ENCODE results near the gene CCL8.

The CCL8 gene

GRCh38 chr17:34349751-34350150 lies 30.5 kb downstream of the CCL8 start:
- H3K9me2 ChIP-seq (replicated peaks; ENCODE audit: low read depth, low read length), result no peaks in the 10 kb centered on the region
- no peaks in the 10 kb centered on the region for H3K4me1 ChIP-seq (ENCODE audit: insufficient read depth, low read length, poor library complexity, severe bottlenecking)
- no peaks in the 10 kb centered on the region for H4K20me1 ChIP-seq (ENCODE audit: insufficient read depth, low read length, poor library complexity, severe bottlenecking)
- H3K9me3 ChIP-seq (ENCODE audit: insufficient read depth, low read depth, low read length), result no peaks in the 10 kb centered on the region
- no peak overlapping the region for H3K4me3 ChIP-seq (ENCODE audit: low read length, poor library complexity, severe bottlenecking)
- no peak overlapping the region for H3K4me2 ChIP-seq (ENCODE audit: low read depth, low read length, poor library complexity, severe bottlenecking)
- no peak overlapping the region for H3K9ac ChIP-seq (ENCODE audit: low read depth, low read length, poor library complexity, severe bottlenecking)
- no peak for TF ChIP-seq EZH2phosphoT487 (IDR thresholded peaks at IDR 0.05; ENCODE audit: borderline replicate concordance)
- H3K36me3 ChIP-seq (ENCODE audit: insufficient read depth, low read length), result no peaks in the 10 kb centered on the region
- no peaks in the 10 kb centered on the region for H3K27me3 ChIP-seq (ENCODE audit: insufficient read depth, low read length, poor library complexity, severe bottlenecking)
- no peaks in the 10 kb centered on the region for H3K79me2 ChIP-seq (ENCODE audit: insufficient read depth, low read length)
- H3F3A ChIP-seq (ENCODE audit: low read depth), result no peaks in the 10 kb centered on the region
- H2AFZ ChIP-seq (ENCODE audit: low read length), result no peak overlapping the region

GRCh38 chr17:34351096-34351495 lies 31.9 kb downstream of the CCL8 start:
- TF ChIP-seq EZH2phosphoT487 (IDR thresholded peaks at IDR 0.05; ENCODE audit: borderline replicate concordance), result no peak
- no peak for TF ChIP-seq CTCF (conservative IDR thresholded peaks at IDR 0.05; ENCODE audit: low read length)
- no peaks in the 10 kb centered on the region for H3K36me3 ChIP-seq (ENCODE audit: insufficient read depth, low read length)

GRCh38 chr17:34352191-34352590 lies 33.0 kb downstream of the CCL8 start:
- Histone ChIP-seq H3K9me3 (ENCODE audit: insufficient read depth, low read depth, low read length) (no peaks in the 10 kb centered on the region), H3K4me3 (ENCODE audit: low read length, poor library complexity, severe bottlenecking) (no peak overlapping the region), H3K9me2 (replicated peaks; ENCODE audit: low read depth, low read length) (no peaks in the 10 kb centered on the region), H4K20me1 (ENCODE audit: insufficient read depth, low read length, poor library complexity, severe bottlenecking) (no peaks in the 10 kb centered on the region), H3K4me2 (ENCODE audit: low read depth, low read length, poor library complexity, severe bottlenecking) (no peak overlapping the region), H3K79me2 (ENCODE audit: insufficient read depth, low read length) (no peaks in the 10 kb centered on the region), H3K9ac (ENCODE audit: low read depth, low read length, poor library complexity, severe bottlenecking) (no peak overlapping the region), H3K36me3 (ENCODE audit: insufficient read depth, low read length) (no peaks in the 10 kb centered on the region), H3K4me1 (ENCODE audit: insufficient read depth, low read length, poor library complexity, severe bottlenecking) (no peaks in the 10 kb centered on the region), H2AFZ (ENCODE audit: low read length) (no peak overlapping the region), H3K27me3 (ENCODE audit: insufficient read depth, low read length, poor library complexity, severe bottlenecking) (no peaks in the 10 kb centered on the region), H3F3A (ENCODE audit: low read depth) (no peaks in the 10 kb centered on the region)
- TF ChIP-seq EZH2phosphoT487 (IDR thresholded peaks at IDR 0.05; ENCODE audit: borderline replicate concordance), result no peak
- no peak for TF ChIP-seq CTCF (conservative IDR thresholded peaks at IDR 0.05; ENCODE audit: low read length)

More at GRCh38 chr17:34351096-34351495, 31.9 kb downstream of the CCL8 start:
- no peak overlapping the region for H2AFZ ChIP-seq (ENCODE audit: low read length)
- no peaks in the 10 kb centered on the region for H3K9me2 ChIP-seq (replicated peaks; ENCODE audit: low read depth, low read length)
- H3K27me3 ChIP-seq (ENCODE audit: insufficient read depth, low read length, poor library complexity, severe bottlenecking), result no peaks in the 10 kb centered on the region
- no peak overlapping the region for H3K4me2 ChIP-seq (ENCODE audit: low read depth, low read length, poor library complexity, severe bottlenecking)
- no peak overlapping the region for H3K9ac ChIP-seq (ENCODE audit: low read depth, low read length, poor library complexity, severe bottlenecking)
- H3K79me2 ChIP-seq (ENCODE audit: insufficient read depth, low read length), result no peaks in the 10 kb centered on the region
- H3K4me3 ChIP-seq (ENCODE audit: low read length, poor library complexity, severe bottlenecking), result no peak overlapping the region
- no peaks in the 10 kb centered on the region for H3K9me3 ChIP-seq (ENCODE audit: insufficient read depth, low read depth, low read length)
- no peaks in the 10 kb centered on the region for H3K4me1 ChIP-seq (ENCODE audit: insufficient read depth, low read length, poor library complexity, severe bottlenecking)
- H3F3A ChIP-seq (ENCODE audit: low read depth), result no peaks in the 10 kb centered on the region
- no peaks in the 10 kb centered on the region for H4K20me1 ChIP-seq (ENCODE audit: insufficient read depth, low read length, poor library complexity, severe bottlenecking)

- no peak overlapping the region for H3K4me3 ChIP-seq (ENCODE audit: low read length, poor library complexity, severe bottlenecking)
- no peak overlapping the region for H3K9ac ChIP-seq (ENCODE audit: low read depth, low read length, poor library complexity, severe bottlenecking)
- no peaks in the 10 kb centered on the region for H3K79me2 ChIP-seq (ENCODE audit: insufficient read depth, low read length)
- H3K36me3 ChIP-seq (ENCODE audit: insufficient read depth, low read length), result no peaks in the 10 kb centered on the region
- H3K4me1 ChIP-seq (ENCODE audit: insufficient read depth, low read length, poor library complexity, severe bottlenecking), result no peaks in the 10 kb centered on the region
- no peak overlapping the region for H2AFZ ChIP-seq (ENCODE audit: low read length)
- no peaks in the 10 kb centered on the region for H3K9me2 ChIP-seq (replicated peaks; ENCODE audit: low read depth, low read length)
- H3K4me2 ChIP-seq (ENCODE audit: low read depth, low read length, poor library complexity, severe bottlenecking), result no peak overlapping the region
- no peaks in the 10 kb centered on the region for H3K9me3 ChIP-seq (ENCODE audit: insufficient read depth, low read depth, low read length)
- H3F3A ChIP-seq (ENCODE audit: low read depth), result no peaks in the 10 kb centered on the region
- no peaks in the 10 kb centered on the region for H4K20me1 ChIP-seq (ENCODE audit: insufficient read depth, low read length, poor library complexity, severe bottlenecking)
- no peaks in the 10 kb centered on the region for H3K27me3 ChIP-seq (ENCODE audit: insufficient read depth, low read length, poor library complexity, severe bottlenecking)
- TF ChIP-seq EZH2phosphoT487 (IDR thresholded peaks at IDR 0.05; ENCODE audit: borderline replicate concordance) (no peak), CTCF (conservative IDR thresholded peaks at IDR 0.05; ENCODE audit: low read length) (no peak)
Measured at GRCh38 chr17:34354637-34355036, 35.4 kb downstream of the CCL8 start.

All from Loucy (cell line).